Ureter (tissue), 1 donor: ENCODE results near the gene CCDC87. TPM values are rescaled to one million over a fixed set of nuclear protein-coding genes. Genes with fewer than 3 reads are reported as not detected.
A peak's percentile ranks its signal among the peaks of the same experiment; 100 is the strongest.
"Not testable (repeated sequence)": the region's sequence is repeated elsewhere in the genome, so short reads cannot be mapped to it uniquely, and the experiment has no call there.

Source experiments
- DNase-seq: peaks from one replicate; pipeline ENCODE4 v3.0.0-alpha.2; 2020; ENCODE audit warnings: low spot score
- total RNA-seq: library from RNA; stranded (reverse); gene quantifications from one replicate; pipeline ENCODE4 v1.2.4, GENCODE V29; 2023
- donor health status: DM: yes; HTN: yes; CAD: no.

Gene CCDC87
- total RNA-seq, 1 donor from 2014 or later = 0.55 TPM

DNA sequence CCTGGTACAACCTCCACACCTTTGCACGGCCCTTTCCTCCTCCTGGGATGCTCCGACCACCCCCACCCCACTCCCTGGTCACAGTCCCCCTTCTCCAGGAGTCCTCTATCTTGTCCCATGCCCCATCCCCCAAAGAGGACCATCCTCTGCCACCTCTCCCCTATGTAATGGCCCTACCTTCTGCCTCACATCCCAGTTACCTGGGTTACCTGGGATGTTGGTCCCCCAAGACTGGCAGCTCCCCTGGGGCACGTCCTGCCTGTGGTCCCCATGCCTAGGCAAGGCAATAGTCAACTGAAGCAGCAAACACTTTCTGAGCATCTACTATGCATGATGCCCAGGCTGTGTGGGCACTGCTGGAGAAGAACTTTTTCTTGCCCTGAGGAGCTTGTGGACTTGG, 37.4 kb downstream of the CCDC87 start:
- no peak for DNase-seq

DNA sequence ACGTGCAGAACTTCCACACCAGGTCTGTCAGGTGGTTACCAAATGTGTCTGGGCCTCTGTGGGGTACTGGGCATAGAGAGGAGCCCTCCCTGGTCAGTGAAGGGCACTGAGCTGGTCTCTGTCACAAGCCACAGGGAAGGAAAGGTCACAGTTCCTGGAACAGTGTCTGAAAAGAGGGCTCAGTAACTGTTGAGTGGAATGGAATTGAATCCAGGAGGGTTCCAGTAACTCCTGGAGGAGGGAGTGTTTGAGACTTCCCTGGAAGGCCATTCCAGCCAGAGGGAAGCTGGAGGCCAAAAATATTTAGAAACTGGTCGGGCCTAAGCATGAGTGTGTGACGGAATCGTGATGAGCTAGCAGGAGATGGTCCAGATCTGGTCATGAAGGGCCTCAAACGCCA, 38.3 kb downstream of the CCDC87 start:
- DNase-seq = no peak

DNA sequence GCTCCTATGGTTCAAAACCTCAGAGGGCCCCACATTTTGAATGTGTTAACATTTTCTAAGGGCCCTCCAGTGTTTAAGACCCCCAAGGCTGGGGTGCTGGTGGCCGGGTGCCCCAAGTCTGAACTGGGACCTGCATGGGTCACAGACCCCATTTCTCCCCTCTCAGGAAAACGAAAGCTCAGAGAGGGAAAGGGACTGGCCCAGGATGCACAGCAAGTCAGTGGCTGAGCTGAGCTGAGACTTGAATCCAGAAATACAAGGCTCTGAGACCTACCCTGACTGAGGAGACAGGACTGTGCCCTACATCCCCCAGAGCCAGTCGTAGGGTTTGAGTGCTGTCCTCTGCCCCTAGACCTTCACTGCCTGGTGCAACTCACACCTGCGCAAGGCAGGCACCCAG, 42.0 kb downstream of the CCDC87 start:
- DNase-seq = no peak

DNA sequence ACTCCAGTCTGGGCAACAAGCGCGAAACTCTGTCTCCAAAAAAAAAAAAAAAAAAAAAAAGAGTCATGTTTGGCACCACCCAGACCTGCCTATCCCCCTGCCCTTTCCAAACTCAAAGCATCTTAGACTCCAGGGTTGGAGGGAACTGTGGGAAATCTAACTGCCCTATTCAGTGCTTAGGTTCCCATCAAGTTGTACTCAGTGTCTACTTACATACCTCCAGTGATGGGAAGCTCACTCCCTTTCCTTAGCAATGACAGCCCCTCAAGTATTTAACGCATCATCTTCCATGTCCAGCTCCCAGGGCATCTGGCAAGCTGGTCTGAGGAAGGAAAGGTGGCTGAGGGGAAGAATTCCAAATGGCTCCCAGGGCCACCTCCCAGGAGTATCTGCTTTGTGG, 43.2 kb downstream of the CCDC87 start:
- DNase-seq = no peak

DNA sequence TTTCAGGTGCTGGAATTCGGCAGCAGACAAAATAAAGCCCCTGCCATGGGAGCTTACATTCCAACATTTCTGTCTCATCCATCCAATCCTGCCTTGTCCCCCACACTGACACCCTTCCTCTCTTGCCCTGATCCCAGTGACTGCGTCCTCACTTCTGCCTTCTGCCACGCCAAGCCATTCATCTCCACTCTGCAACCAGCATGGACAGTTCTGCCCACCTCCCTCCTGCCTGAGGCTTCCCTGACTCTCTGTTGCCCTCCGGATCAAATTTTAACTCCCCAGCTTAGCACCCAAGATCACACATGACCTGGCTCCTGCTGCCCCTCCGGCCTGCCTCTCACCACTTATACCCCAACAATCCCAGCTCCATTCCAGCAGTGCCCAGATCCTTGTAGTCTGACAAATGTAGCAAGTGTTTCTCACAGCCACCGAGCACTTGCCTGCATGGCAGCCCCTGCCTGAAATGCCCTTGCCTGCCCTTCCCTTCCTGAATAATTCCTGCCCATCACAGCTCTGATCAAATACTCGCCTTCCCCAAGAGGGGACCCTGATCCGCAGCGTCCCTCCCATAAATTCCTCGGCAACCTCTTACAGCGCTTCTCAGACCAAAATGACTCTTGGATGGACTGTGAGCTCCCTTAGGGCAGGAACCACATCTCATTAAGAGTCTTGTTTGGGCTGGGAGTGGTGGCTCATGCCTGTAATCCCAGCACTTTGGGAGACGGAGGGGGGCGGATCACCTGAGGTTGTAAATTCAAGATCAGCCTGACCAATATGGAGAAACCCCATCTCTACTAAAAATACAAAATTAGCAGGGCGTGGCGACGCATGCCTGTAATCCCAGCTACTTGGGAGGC, 43.9 kb downstream of the CCDC87 start:
- DNase-seq = no peak

DNA sequence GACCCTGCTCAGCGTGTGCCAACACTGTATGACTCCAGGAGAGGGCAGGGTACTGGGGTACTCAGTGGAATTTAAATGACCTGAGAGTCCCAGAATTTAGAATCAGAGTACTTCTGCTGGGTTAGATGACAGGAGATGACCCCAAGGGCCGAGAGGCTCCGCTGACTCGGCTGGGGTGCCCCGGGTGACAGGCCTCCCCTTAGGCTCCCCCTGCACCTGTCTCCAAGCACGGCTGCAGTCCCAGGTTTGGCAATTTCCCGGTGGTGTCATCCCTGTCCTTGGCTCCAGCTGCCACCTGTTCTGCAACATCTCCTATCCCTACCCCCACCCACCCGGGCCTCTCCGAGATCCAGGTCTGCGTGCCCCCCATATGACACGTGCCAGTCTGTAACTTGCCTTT, 44.8 kb downstream of the CCDC87 start:
- no peak for DNase-seq

DNA sequence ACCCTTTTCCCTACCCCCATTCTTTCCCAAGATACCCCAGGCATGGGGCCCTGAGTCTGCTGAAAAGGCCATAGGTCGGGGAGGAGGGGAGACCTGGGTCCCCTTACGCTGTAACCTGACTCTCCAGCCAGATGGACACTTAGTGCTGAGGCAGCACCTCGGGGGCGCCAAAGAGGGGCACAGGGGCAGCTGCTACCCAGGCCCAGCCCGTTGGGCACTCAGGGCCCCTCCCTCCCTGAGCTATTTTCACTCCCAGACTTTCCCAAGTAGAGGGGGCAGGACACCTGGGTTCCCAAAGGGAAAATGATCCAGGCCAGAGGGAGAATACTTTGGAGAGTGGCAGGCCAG, 45.2 kb downstream of the CCDC87 start:
- no peak for DNase-seq

DNA sequence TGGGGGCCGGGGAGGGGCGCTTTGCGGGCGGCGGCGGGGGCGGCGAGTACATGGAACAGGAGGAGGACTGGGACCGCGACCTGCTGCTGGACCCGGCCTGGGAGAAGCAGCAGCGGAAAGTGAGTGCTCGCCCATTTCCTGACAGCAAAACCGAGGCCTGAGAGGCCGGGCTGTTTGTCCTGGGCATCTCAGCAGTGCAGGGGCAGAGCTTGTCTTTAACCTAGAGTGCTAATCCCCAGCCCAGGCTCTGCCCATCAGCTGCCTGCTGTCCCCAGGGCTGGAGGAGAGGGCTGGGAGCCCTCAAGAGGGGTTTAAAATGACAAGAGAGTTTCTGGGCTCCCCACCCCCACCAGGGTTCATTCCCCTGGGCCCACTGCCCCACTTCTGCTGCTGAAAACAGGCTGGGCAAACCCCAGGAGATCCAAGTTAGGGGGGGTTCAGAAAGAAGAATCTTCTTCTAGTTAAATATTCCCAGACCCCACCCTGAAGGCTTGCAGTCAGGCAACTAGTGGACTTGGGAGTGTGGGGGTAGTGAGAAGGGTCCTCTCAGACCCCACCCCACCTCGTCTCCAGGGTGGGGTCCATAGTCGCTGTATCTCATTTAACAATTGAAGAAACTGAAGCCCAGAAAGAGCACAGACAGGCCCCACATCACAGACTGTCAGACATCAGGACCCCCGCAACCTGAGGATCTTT, 45.7 kb downstream of the CCDC87 start:
- no peak for DNase-seq

DNA sequence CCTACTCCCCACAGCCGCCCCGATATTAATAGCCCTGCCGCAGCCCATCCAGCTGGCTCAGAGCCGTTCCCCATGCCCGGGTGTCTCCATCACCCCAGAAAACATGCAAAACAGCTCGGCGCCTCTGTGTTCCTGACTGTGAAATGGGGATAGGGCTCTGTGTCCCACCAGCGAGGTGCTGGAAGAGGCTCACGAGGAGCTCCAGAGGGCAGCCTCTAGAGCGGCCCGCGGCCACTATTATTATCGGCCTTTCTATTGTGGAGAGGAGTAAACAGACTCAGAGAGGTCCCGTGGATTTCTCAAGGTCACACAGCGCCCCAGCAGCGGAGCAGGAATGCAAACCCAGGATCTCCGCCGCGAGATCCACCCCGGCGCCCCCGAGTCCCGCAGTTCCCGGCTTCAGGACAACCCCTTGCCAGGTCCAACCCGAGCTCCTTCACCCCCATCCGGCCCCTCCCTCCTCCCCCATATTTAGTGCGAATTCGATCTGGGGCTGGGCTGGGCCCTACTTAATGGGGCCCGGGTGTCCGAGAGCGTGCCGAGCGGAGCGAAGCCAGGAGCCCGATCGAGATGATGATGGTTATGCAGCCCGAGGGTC, 46.4 kb downstream of the CCDC87 start, which contains the start of gene ACTN3:
Gene ACTN3, plus strand, starts transcription at position 536 of the 598 bp plus-strand sequence. Its CDS starts 35 bp downstream, at position 571.
- DNase-seq = no peak

DNA sequence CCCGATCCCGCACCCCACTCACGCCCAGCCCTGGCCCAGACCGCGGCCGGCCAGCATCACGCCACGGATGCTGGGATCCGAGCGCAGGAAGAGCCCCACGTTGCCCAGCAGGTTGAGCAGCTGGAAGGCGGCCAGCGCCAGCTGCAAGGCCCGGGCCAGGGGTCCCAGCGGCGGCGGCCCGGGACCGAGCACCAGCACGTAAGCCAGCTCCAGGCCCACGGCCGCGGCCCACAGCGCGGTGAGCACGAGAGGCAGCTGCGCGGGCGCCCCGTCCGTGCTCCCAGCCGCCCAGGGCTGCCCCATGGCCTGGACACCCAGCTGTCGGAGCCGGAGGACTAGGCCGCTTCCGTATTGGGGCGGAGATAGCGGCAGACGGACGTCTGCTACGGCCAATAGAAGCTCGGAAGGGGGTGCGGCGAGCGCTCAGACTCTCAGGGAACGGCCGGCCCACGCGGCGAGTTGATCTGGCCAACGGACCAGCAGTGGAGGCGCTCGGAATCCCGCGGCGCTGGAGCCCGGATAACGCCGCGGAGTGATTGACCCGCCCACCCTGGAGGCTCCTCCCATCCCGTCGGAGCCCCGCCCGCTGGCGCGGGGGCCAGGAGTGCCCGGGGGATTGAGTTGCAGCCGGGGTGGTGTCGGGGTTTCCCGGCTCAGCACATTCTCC, 47.0 kb downstream of the CCDC87 start, which contains the start of gene ZDHHC24:
Gene ZDHHC24, minus strand, starts transcription at position 348 of the 667 bp plus-strand sequence. Its CDS starts 45 bp downstream, at position 303.
- peak; percentile 96 for DNase-seq

DNA sequence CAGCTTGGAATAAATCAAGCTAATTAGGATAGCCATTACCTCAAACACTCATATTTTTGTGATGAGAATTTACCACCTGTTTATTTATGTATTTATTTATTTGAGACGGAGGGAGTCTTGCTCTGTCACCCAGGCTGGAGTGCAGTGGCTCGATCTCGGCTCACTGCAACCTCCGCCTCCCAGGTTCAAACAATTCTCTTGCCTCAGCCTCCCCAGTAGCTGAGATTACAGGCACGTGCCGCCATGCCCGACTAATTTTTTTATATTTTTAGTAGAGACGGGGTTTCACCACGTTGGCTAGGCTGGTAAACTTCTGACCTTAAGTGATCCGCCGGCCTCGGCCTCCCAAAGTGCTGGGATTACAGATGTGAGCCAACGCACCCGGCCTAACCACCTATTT, 47.9 kb downstream of the CCDC87 start:
- not testable (repeated sequence) for DNase-seq

DNA sequence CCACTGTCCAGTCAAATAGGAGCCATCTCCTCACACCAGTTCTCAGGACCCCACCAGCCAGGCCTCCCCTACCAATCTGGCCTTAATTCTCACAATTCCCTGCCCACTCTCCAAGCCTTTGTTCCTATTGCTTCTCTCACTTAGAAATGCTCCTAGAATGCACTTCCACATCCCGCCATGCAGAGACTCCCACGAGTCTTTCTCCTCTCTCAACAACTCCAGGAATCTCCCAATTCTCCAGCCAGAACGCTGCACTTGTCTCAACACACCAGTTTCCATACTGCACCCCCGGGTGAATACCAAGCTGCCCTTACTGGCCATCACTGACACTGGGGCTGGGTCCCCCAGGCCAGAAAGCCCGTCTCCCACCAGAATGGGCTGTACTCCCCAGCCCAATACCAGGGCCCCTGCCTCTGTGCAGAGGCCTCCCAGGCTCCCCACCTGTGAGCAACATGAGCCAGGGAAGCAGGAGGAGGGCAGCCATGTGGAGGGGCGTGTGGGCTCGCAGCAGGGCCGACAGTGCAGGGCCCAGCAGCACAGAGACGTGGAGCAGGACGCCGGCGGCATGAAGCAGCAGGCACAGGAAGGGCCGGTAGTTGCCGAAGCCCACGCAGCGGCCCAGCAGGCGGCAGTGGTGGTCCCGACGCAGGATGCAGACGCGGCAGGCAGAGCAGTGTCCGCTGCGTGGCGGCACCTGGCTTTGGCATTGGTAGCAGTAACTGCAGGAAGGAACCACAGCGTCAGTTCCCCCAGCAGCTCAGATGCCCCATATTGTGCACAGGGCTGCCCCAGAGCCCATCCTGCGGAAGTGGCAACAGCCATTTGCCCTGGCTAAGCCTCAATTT, 49.4 kb downstream of the CCDC87 start:
- DNase-seq = no peak

DNA sequence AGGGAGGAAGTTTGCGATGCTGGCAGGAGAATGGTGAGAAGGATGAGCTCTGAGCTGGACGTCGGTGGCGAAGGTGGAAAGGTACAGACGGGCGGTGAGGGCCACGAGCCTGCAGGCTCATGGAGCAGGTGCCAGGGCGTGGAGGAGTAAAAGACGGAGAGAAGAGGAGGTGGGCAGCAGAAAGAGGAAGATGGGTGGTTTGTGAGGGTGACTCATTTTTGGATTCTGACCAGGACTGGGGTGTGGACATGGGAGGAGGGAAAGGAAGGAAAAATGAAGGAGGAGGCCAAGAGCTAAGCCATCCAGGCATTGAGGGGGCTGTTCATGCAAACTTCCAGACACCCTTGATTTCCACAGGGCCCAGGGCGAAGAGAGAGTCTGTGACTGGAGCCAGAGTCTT, 50.5 kb downstream of the CCDC87 start:
- DNase-seq = no peak

DNA sequence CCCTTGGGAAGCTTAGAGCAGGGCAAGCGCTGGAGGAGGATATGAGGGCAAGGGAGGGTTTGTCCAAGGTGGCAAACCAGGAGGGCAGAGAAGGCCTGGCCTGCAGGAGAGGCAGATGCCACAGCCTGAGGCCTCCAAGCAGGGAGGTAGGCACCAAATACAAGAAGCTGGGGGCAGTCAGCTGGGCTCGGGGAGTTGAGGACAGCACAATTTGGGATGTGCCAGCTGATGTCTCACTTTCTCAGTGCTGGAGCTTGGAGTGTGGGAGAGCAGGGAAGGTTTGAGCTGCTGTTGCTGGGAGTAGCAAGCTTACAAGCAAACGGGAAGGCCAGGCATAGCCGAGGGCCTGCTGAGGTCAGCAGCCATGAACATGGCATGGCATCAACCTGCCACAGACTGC, 51.0 kb downstream of the CCDC87 start:
- no peak for DNase-seq

DNA sequence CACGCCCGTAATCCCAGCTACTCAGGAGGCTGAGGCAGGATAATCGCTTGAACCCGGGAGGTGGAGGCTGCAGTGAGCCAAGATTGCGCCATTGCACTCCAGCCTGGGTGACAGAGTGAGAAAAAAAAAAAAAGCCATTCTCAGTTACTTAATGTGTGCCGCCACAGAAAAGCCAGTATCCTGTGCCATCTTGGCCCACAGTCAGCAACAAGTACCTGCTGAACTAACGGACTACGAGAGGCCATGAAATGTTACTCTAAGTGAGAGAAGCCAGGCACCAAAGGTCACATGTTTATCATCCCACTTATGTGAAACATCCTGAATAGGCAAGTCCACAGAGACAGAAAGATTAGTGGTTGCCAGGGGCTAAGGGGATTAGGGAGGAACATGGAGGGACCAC, 52.3 kb downstream of the CCDC87 start:
- not testable (repeated sequence) for DNase-seq

Other genes starting within 250 kb of the CCDC87 start
- 25.7 TPM for gene BRMS1, start 248.0 kb downstream of the CCDC87 start, total RNA-seq
- 15.2 TPM for gene B4GAT1, start 245.4 kb downstream of the CCDC87 start, total RNA-seq
- 13.0 TPM for gene SLC29A2, start 221.3 kb downstream of the CCDC87 start, total RNA-seq
- 1.2 TPM for gene NPAS4, start 172.0 kb downstream of the CCDC87 start, total RNA-seq
- gene MRPL11, start 154.2 kb downstream of the CCDC87 start, total RNA-seq = 47.0 TPM
- gene PELI3, start 126.2 kb downstream of the CCDC87 start, total RNA-seq = 11.0 TPM
- 66.3 TPM for gene DPP3, start 112.6 kb downstream of the CCDC87 start, total RNA-seq
- gene BBS1, start 82.4 kb downstream of the CCDC87 start, total RNA-seq = 59.8 TPM
- 14.2 TPM for gene ZDHHC24, start 47.0 kb downstream of the CCDC87 start, total RNA-seq
- gene ACTN3, start 46.2 kb downstream of the CCDC87 start, total RNA-seq = 0.16 TPM
- gene CTSF, start 24.5 kb downstream of the CCDC87 start, total RNA-seq = 27.0 TPM
- gene CCS, start 122 bp upstream of the CCDC87 start, total RNA-seq = 34.8 TPM
- gene RBM14, start 23.6 kb upstream of the CCDC87 start, total RNA-seq = 105 TPM
- 176 TPM for gene RBM4, start 45.6 kb upstream of the CCDC87 start, total RNA-seq
- gene RBM4B, start 84.8 kb upstream of the CCDC87 start, total RNA-seq = 20.1 TPM
- gene SPTBN2, start 136.2 kb upstream of the CCDC87 start, total RNA-seq = 33.7 TPM